NCI-H1694 (cell line): Measurements from ENCODE around the gene ASB12.

Source experiments
- DNase-seq: peaks from one replicate; lab custom pipeline; 2025; lab: John Stamatoyannopoulos, UW

The ASB12 gene

GRCh38 chrX:64186974-64187761, 43.2 kb downstream of the ASB12 start:
- DNase-seq = no peak

- no peak for DNase-seq
Measured at GRCh38 chrX:64184396-64184795, 46.0 kb downstream of the ASB12 start.

- no peak for DNase-seq
Measured at GRCh38 chrX:64182208-64182607, 48.2 kb downstream of the ASB12 start.

- DNase-seq = no peak
Measured at GRCh38 chrX:64176876-64177275, 53.5 kb downstream of the ASB12 start.
